Esophagus muscularis mucosa (tissue), 3 donors: ENCODE measurements around the gene CERS5.

ENCODE experiments used
- CTCF ChIP-seq, 3 experiments: fragments of 200-600 bp in 2 of 3; fragments of 450-650 bp in 1 of 3; sonication (generic) in 2 of 3; IDR thresholded peaks; one replicate each; pipeline ENCODE4 v1.5.1; 2017 to 2019; ENCODE audit warnings: antibody characterized with exemption in 3 of 3, mild to moderate bottlenecking in 2 of 3, moderate library complexity in 1 of 3
- POLR2A ChIP-seq: fragments of 450-650 bp; IDR thresholded peaks from one replicate; pipeline ENCODE4 v1.6.1; 2017; ENCODE audit warnings: antibody characterized with exemption, moderate library complexity, mild to moderate bottlenecking, low read depth

DNA sequence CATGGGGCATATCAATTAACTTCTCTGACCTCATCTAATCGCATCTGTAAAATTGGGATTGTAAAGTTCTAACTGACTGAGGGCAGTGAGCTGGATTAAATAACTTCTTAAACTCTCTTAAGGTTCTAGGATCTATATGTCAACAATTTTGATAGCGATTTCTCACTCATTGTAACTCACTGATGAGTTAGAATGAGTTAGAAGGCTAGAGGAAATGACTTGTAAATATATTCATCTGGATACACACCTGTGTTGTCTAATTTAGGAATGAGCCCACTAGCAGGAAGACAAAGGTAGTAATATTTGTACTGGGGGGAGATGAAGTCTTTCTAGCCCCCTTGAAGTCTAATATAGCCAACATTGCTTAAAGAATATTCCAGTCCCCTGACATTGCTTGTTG, 46.3 kb upstream of the CERS5 start:
- TF ChIP-seq CTCF (IDR thresholded peaks at IDR 0.05) = no peak
- no peak for TF ChIP-seq POLR2A
